ENCODE data around the gene GJD2. TPM values are rescaled to one million over a fixed set of nuclear protein-coding genes. Genes with fewer than 3 reads are reported as not detected.

Gene GJD2
- total RNA-seq, 1 experiment from 2014 or later: not detected

DNA sequence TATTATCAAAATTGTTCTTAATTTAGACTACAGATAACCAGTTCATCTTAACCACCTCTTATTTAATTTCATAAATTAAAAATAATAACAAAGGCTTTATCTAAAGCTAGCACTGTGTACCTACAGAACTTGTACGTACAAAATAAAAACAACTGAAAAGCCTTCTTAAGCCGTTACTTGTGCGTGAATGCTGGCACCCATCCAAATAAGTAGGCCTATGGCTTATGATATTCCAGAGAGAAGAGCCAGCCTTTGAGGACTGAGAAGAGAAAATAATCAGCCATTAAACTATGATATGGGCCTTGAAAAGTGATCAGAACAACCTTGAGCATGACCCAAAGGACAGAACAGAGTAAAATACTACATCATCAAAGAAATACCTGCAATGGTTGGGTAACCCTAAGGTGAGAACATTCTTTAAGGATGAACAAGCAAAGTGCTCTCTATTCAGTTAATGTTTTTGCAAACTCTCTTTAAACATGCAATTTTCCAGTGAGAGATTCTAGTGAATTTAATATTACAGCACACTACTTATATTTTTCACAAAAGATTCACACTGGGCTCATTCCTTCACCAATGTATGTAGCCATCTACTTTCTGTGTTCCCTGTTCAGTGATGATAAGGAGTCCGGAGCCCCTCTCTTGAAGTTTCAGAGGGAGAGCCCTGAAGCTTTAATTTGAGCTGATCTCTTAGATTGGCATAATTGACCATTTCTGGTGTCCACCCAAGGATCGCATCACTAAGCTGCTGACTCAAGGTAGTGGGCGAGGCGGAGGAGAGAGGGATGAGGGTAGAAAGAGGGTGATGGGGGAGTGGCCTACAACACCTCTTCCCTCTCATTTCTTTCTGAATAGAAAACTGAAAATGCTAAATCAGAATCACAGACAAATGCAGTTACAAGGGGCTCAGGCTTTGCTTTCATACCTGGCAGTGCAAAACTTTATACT is 48.3 kb upstream of the GJD2 start:
- TF ChIP-seq EZH2 (IDR thresholded peaks at IDR 0.05; ENCODE audit: low read length, unreplicated experiment) (no peak), EZH2phosphoT487 (IDR thresholded peaks at IDR 0.05; ENCODE audit: borderline replicate concordance, low read length) (no peak)
- TF ChIP-seq, protein P1, sequence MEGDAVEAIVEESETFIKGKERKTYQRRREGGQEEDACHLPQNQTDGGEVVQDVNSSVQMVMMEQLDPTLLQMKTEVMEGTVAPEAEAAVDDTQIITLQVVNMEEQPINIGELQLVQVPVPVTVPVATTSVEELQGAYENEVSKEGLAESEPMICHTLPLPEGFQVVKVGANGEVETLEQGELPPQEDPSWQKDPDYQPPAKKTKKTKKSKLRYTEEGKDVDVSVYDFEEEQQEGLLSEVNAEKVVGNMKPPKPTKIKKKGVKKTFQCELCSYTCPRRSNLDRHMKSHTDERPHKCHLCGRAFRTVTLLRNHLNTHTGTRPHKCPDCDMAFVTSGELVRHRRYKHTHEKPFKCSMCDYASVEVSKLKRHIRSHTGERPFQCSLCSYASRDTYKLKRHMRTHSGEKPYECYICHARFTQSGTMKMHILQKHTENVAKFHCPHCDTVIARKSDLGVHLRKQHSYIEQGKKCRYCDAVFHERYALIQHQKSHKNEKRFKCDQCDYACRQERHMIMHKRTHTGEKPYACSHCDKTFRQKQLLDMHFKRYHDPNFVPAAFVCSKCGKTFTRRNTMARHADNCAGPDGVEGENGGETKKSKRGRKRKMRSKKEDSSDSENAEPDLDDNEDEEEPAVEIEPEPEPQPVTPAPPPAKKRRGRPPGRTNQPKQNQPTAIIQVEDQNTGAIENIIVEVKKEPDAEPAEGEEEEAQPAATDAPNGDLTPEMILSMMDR (conservative IDR thresholded peaks at IDR 0.05; ENCODE audit: low read depth, low read length): no peak
- DNase-seq (no peak), ATAC-seq (no peak)
- H3K4me1 ChIP-seq (ENCODE audit: insufficient read depth, low read length): no peaks in the 10 kb centered on the region
- intact Hi-C loops (cut with micrococcal nuclease): loop anchor here (10.0 kb wide), 1 partner anchor 102 kb away; no protein-coding TSS in a partner anchor
- no peaks in the 10 kb centered on the region for H4K20me1 ChIP-seq (ENCODE audit: low read length)
- H3K79me2 ChIP-seq (ENCODE audit: low read length): no peaks in the 10 kb centered on the region
- no peak overlapping the region for H3K4me3 ChIP-seq (ENCODE audit: low read length)
- BruUV-seq (replicated peaks): no TSS peak
- no peaks in the 10 kb centered on the region for H3K36me3 ChIP-seq (ENCODE audit: low read depth, low read length)
- H3K27ac ChIP-seq (ENCODE audit: low read length): no peak overlapping the region
- H3K9ac ChIP-seq (ENCODE audit: low read length): no peak overlapping the region
- H3K9me3 ChIP-seq (ENCODE audit: low read length): no peaks in the 10 kb centered on the region
- H2AFZ ChIP-seq (ENCODE audit: low read length): no peak overlapping the region
- no peaks in the 10 kb centered on the region for H3F3A ChIP-seq (ENCODE audit: low read length, unreplicated experiment)
- CTCF ChIA-PET: no interaction called here
- no peak overlapping the region for H3K4me2 ChIP-seq (ENCODE audit: low read length)
- POLR2A ChIA-PET (ENCODE audit: unreplicated experiment): no interaction called here
- no peaks in the 10 kb centered on the region for H3K9me2 ChIP-seq (replicated peaks; ENCODE audit: low read length)
- no peaks in the 10 kb centered on the region for H3K27me3 ChIP-seq (ENCODE audit: low read length)

DNA sequence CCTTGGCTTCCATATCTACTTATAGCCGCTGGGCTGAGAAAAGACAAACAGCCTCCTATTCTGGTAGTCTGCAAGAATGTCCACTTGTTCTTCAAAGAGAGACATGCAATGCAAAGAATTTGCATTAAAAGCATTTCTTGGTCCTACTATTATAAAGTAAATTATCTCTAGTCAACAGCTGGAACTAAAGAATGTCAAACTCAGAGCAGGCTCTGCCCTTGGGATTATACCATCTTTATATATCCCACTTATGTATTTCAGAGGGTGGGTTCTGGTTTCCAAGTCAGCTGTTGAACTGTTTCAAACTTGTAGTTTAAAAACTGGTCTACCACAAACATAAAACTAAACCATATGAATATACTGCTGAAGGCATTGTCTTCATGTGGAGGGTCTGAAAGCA is 47.6 kb upstream of the GJD2 start:
- no peaks in the 10 kb centered on the region for H3K36me3 ChIP-seq (ENCODE audit: low read depth, low read length)
- H3K4me2 ChIP-seq (ENCODE audit: low read length): no peak overlapping the region
- no peaks in the 10 kb centered on the region for H3K9me2 ChIP-seq (replicated peaks; ENCODE audit: low read length)
- CTCF ChIA-PET: no interaction called here
- no peaks in the 10 kb centered on the region for H3F3A ChIP-seq (ENCODE audit: low read length, unreplicated experiment)
- H3K27me3 ChIP-seq (ENCODE audit: low read length): peaks cover 5% of the 10 kb centered on the region; the same call in 1 of the 2 replicates
- no peak for ATAC-seq
- H3K9ac ChIP-seq (ENCODE audit: low read length): no peak overlapping the region
- no TSS peak for BruUV-seq (replicated peaks)
- DNase-seq: no peak
- H3K27ac ChIP-seq (ENCODE audit: low read length): no peak overlapping the region
- POLR2A ChIA-PET (ENCODE audit: unreplicated experiment): no interaction called here
- no peaks in the 10 kb centered on the region for H3K9me3 ChIP-seq (ENCODE audit: low read length)
- no peaks in the 10 kb centered on the region for H4K20me1 ChIP-seq (ENCODE audit: low read length)
- no peak overlapping the region for H3K4me3 ChIP-seq (ENCODE audit: low read length)
- H3K79me2 ChIP-seq (ENCODE audit: low read length): no peaks in the 10 kb centered on the region
- intact Hi-C loops (cut with micrococcal nuclease): loop anchor here (10.0 kb wide), 1 partner anchor 102 kb away; no protein-coding TSS in a partner anchor
- H2AFZ ChIP-seq (ENCODE audit: low read length): no peak overlapping the region
- TF ChIP-seq, protein P1 (conservative IDR thresholded peaks at IDR 0.05; ENCODE audit: low read depth, low read length): no peak
- TF ChIP-seq EZH2 (IDR thresholded peaks at IDR 0.05; ENCODE audit: low read length, unreplicated experiment): no peak
- TF ChIP-seq EZH2phosphoT487 (IDR thresholded peaks at IDR 0.05; ENCODE audit: borderline replicate concordance, low read length): no peak
- H3K4me1 ChIP-seq (ENCODE audit: insufficient read depth, low read length): no peaks in the 10 kb centered on the region

Data from PC-3 (cell line).